Neutrophil (primary cell): ENCODE results near the gene GABRR1.

Experiments
- H3K27ac ChIP-seq: fragments of 200-600 bp; sonication (generic); 2 replicates; pipeline ENCODE4 v1.5.1; 2016; ENCODE audit warnings: mild to moderate bottlenecking, moderate library complexity
- H3K27me3 ChIP-seq: fragments of 200-600 bp; sonication (generic); 2 replicates; pipeline ENCODE4 v1.6.0; 2016; ENCODE audit warnings: mild to moderate bottlenecking
- H3K36me3 ChIP-seq: fragments of 200-600 bp; sonication (generic); 2 replicates; pipeline ENCODE4 v1.5.1; 2017
- H3K4me1 ChIP-seq, 2 experiments: fragments of 200-600 bp in 1 of 2; sonication (generic) in 1 of 2; 1 replicate in 1 of 2; 2 replicates in 1 of 2; pipeline versions ENCODE4 v1.5.1 to v1.6.1; 2013 to 2016; ENCODE audit warnings: low read depth in 1 of 2, low read length in 1 of 2, mild to moderate bottlenecking in 1 of 2, moderate library complexity in 1 of 2; ENCODE audit not compliant: control insufficient read depth in 1 of 2, insufficient read depth in 1 of 2
- H3K4me3 ChIP-seq, 2 experiments: fragments of 200-600 bp in 1 of 2; sonication (generic) in 1 of 2; 1 replicate in 1 of 2; 2 replicates in 1 of 2; pipeline ENCODE4 v1.5.1; 2013 to 2016; ENCODE audit warnings: low read depth in 1 of 2, low read length in 1 of 2, mild to moderate bottlenecking in 1 of 2, moderate library complexity in 1 of 2
- H3K9me3 ChIP-seq: fragments of 200-600 bp; sonication (generic); 2 replicates; pipeline ENCODE4 v1.5.1; 2016
- TF ChIP-seq, protein P1 (sequence below): fragments of 200-600 bp; sonication (generic); IDR thresholded peaks from 2 replicates; pipeline ENCODE4 v1.5.1; 2016; ENCODE audit warnings: antibody characterized with exemption

The GABRR1 gene

DNA sequence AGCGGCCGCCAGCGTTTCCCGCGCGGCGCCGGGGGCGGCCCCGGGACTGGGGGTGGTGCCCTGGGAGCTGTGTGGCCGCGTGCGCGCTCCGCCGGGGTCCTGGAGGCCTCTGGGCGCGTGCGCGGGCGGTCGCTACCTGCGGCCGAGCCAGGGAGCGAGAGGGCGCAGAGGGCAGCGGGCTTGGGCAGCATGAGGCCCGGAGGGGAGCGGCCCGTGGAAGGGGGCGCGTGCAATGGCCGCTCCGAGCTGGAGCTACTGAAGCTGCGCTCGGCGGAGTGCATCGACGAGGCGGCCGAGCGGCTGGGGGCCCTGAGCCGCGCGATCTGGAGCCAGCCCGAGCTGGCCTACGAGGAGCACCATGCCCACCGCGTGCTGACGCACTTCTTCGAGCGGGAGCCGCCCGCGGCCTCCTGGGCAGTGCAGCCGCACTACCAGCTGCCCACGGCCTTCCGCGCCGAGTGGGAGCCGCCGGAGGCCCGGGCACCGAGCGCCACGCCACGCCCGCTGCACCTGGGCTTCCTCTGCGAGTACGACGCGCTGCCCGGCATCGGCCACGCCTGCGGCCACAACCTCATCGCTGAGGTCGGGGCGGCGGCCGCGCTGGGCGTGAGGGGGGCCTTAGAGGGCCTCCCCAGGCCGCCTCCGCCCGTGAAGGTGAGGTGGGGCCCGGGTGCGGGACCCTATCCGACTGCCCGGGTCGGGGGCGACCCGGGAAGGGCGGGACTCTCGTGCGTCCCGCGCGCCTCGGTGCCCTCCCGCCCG is 71.0 kb downstream of the GABRR1 start, which contains the start of gene PM20D2:
Gene PM20D2, plus strand, starts transcription at position 100 of the 762 bp plus-strand sequence. Its CDS starts 90 bp downstream, at position 190.
- no peaks in the 10 kb centered on the region for H3K9me3 ChIP-seq
- H3K36me3 ChIP-seq, result no peaks in the 10 kb centered on the region
- H3K27me3 ChIP-seq, result no peaks in the 10 kb centered on the region
- peak within 1 kb of the TSS; percentile 63 for H3K27ac ChIP-seq
- H3K4me1 ChIP-seq, result peaks cover 14 to 18% of the 10 kb centered on the region in 2 experiments
- H3K4me3 ChIP-seq, result peak within 1 kb of the TSS; percentile 80 to 92
- TF ChIP-seq, protein P1, sequence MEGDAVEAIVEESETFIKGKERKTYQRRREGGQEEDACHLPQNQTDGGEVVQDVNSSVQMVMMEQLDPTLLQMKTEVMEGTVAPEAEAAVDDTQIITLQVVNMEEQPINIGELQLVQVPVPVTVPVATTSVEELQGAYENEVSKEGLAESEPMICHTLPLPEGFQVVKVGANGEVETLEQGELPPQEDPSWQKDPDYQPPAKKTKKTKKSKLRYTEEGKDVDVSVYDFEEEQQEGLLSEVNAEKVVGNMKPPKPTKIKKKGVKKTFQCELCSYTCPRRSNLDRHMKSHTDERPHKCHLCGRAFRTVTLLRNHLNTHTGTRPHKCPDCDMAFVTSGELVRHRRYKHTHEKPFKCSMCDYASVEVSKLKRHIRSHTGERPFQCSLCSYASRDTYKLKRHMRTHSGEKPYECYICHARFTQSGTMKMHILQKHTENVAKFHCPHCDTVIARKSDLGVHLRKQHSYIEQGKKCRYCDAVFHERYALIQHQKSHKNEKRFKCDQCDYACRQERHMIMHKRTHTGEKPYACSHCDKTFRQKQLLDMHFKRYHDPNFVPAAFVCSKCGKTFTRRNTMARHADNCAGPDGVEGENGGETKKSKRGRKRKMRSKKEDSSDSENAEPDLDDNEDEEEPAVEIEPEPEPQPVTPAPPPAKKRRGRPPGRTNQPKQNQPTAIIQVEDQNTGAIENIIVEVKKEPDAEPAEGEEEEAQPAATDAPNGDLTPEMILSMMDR, result no peak

DNA sequence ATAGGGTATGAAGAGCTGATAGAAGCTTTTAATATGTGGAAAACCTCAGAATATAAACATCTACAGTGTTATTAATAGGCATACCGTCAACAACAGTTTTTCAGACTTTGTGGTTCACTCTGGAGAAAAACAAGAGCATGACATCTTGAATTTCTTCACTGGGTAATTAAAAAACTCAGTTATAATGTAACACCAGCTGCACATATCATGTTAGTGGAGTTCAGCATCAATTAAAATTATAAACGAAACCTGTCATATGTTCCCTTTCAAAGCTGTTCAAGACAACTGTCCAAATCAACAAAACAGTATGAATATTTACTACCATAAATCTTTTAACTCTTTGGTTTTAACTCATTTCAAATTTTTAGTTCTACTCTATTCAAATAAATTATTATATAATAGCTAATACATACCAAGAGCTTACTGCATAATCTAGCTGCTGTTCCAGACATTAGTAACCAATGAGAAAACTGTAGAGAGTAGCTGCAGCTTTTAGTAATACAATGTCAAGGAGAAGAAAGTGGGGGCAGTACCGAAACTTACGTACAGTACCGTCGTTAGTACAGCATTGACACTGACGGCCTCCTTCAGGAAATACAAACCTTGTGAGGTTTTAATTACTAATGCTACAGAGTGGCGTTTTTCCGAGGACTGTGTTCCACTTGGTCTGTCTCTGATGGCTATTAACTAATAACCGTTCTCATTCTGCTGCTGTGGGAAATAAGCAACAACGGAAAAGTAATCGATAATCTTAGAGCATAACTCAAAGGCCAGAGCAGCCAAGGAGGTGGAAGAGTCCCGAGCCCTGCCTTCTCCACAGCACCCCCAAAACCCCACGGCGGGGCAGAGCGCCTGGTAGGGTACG is 71.8 kb downstream of the GABRR1 start:
- H3K27ac ChIP-seq, result peak overlapping the region; percentile 63
- peaks cover 14 to 18% of the 10 kb centered on the region in 2 experiments for H3K4me1 ChIP-seq
- no peaks in the 10 kb centered on the region for H3K27me3 ChIP-seq
- peak overlapping the region; percentile 80 to 92 for H3K4me3 ChIP-seq
- H3K9me3 ChIP-seq, result no peaks in the 10 kb centered on the region
- H3K36me3 ChIP-seq, result no peaks in the 10 kb centered on the region
- TF ChIP-seq, protein P1, result no peak

DNA sequence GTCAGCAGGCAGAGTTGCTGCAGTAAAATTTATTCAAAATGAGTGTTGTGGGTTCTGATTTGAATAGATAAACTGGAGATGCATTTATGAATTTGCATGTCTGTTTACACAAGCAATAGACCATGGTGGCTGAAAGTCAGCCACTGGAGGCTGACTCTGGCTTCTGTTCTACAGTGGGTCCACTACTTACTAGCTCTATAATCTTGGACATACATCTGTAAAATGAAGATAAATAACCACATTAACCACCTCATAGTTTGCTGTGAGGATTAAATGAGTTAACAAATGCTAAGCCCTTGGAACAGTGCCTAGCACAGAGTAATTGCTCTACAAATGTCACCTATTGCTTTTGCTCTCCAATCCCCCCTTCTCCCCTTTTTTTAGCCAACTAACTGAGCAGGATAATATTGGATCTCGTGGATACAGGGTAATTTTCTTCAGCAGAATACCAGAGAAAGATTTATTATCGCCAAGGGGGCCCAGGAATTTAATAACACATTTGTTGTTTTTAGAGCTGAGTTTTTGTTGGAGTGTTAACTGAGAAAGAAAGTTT is 72.7 kb downstream of the GABRR1 start:
- Histone ChIP-seq H3K36me3 (no peaks in the 10 kb centered on the region), H3K27ac (no peak overlapping the region)
- TF ChIP-seq, protein P1, result no peak

DNA sequence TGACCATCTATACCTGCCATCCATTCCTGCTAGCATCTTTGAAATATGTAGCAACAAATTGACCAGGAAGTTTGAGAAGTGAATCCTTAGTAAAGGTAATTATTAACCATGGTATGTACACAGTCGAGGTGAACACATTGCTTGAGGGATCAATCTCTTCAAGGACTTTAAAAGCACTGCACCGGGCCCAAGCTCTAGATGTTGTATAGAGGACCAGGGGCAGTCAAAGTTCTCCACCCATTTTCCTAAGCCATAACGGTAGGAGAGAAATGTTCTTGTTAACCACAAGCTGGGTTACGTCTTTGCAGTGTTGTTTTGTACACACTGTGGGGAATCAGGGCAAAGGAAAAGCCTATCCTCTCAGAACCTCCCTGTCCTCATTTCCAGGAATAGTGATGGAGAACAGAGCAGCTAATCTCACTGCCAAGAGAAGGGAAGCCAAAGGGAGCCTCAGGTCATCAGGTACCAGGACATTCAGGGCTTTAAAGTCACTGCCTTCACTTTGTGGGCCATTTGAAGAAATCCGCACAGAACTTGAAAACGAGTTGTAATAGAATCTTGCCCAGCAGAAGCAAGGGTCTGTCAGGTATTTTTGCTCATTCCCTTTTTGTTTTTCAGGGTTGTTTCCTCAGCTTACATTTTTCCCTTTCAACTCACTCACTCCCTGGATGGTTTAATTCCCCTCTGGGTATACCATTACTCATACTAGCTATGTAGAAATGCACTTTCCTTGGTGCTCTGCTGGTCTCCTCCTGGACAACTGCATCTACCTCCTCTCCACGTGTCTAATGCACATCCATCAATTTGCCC is 76.6 kb downstream of the GABRR1 start:
- peaks cover 2% of the 10 kb centered on the region in 2 experiments for H3K4me1 ChIP-seq
- no peaks in the 10 kb centered on the region for H3K9me3 ChIP-seq
- no peaks in the 10 kb centered on the region for H3K36me3 ChIP-seq
- no peak overlapping the region for H3K27ac ChIP-seq
- H3K27me3 ChIP-seq, result no peaks in the 10 kb centered on the region
- H3K4me3 ChIP-seq, result no peak overlapping the region
- TF ChIP-seq, protein P1, result no peak

More for the DNA sequence above, 72.7 kb downstream of the GABRR1 start:
- Histone ChIP-seq H3K4me3 (no peak overlapping the region), H3K27me3 (no peaks in the 10 kb centered on the region), H3K4me1 (peaks cover 14 to 18% of the 10 kb centered on the region in 2 experiments), H3K9me3 (no peaks in the 10 kb centered on the region)
